Measurements from ENCODE around the gene PLCXD1.
"Not testable (repeated sequence)": the region's sequence is repeated elsewhere in the genome, so short reads cannot be mapped to it uniquely, and the experiment has no call there.

Gene PLCXD1

DNA sequence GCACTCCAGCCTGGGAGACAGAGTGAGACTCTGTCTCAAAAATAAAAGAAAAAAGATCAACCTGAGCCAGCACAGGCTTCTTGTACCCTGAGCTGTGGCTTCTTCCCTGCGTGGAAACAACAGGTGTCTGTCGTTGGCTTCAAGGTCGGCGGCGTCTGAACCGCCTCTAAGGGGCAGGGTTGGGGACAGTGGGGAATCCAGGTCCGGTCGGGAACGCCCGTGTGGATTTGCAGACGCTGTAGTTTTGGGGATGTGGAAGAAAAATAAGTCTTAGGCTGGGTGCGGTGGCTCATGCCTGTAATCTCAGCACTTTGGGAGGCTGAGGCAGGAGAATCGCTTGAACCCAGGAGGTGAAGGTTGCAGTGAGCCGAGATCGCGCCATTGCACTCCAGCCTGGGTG is 17.2 kb upstream of the PLCXD1 start:
- not testable (repeated sequence) for ATAC-seq

DNA sequence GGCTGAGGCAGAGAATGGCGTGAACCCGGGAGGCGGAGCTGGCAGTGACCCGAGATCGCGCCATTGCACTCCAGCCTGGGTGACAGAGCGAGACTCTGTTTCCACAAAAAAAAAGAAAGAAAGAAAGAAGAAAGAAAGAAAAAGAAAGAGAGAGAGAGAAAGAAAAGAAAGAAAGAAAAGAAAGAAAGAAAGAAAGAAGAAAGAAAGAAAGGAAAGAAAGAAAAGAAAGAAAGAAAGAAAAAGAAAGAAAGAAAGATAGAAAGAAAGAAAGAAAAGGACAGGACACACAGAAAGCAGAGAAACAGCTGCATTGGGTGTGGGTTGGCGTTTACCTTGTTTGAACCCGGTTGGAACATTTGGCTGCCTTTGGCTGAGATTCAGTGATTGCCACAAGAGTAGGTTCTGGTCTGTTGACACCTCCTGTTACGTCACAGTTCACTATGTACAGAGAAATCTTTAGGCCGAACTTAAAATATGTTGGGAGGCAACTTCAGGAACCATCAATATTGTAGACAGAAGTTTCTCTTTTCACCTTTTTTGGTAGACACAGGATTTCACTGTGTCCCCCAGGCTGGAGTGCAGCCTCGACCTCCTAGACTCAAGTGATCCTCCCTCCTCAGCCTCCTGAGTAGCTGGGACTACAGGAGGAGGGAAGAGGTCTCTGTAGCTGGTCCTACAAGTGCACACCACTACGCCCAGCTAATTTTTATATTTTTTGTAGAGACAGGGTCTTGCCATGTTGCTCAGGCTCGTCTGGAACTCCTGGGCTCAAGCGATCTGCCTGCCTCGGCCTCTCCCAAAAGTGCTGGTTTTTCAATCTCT is 16.3 kb upstream of the PLCXD1 start:
- no peak for ATAC-seq

GRCh38 chrX:265502-265901 is 15.7 kb upstream of the PLCXD1 start:
- ATAC-seq: no peak

- no peak for ATAC-seq
These were observed 13.4 kb upstream of the PLCXD1 start for GRCh38 chrX:267771-268261.

GRCh38 chrX:270848-271367 is 10.3 kb upstream of the PLCXD1 start:
- ATAC-seq: no peak

- ATAC-seq: no peak
These were observed 6.2 kb upstream of the PLCXD1 start for GRCh38 chrX:274904-275475.

- no peak for ATAC-seq
These were observed 5.7 kb upstream of the PLCXD1 start for GRCh38 chrX:275476-275966.

- ATAC-seq: peak; percentile 83 to 87
These were observed 5.1 kb upstream of the PLCXD1 start for GRCh38 chrX:275967-276580.

- peak; percentile 66 to 68 for ATAC-seq
These were observed 4.5 kb upstream of the PLCXD1 start for GRCh38 chrX:276581-277201.

DNA sequence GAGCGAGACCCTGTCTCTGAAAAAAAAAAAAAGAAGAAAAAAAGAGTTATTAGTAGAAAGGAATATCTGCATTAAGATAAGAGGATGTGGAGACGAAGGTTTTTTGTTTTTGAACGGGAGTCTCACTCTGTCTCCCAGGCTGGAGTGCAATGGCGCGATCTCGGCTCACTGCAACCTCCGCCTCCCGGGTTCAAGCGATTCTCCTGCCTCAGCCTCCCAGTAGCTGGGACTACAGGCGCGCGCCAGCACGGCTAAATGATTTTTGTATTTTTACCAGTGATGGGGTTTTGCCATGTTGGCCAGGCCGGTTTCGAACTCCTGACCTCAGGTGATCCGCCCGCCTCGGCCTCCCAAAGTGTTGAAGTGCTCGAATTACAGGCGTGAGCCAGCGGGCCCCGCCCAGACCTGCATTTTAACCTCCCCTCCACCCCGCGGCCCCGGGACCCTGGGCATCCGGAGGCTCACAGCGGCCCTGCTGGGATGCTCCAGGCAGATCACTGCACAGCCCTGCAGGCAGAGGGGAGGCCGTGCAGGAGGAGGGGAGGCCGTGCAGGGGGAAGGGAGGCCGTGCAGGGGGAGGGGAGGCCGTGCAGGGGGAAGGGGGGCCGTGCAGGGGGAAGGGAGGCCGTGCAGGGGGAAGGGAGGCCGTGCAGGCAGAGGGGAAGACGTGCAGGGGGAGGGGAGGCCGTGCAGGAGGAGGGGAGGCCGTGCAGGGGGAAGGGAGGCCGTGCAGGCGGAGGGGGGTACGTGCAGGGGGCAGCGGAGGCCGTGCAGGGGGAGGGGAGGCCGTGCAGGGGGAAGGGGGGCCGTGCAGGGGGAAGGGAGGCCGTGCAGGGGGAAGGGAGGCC is 1.2 kb upstream of the PLCXD1 start:
- not testable (repeated sequence) for ATAC-seq

DNA sequence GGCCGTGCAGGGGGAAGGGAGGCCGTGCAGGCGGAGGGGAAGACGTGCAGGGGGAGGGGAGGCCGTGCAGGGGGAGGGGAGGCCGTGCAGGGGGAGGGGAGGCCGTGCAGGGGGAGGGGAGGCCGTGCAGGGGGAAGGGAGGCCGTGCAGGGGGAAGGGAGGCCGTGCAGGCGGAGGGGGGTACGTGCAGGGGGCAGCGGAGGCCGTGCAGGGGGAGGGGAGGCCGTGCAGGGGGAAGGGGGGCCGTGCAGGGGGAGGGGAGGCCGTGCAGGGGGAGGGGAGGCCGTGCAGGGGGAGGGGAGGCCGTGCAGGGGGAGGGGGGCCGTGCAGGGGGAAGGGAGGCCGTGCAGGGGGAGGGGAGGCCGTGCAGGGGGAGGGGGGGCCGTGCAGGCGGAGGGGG is 459 bp upstream of the PLCXD1 start:
- ATAC-seq: not testable (repeated sequence)

DNA sequence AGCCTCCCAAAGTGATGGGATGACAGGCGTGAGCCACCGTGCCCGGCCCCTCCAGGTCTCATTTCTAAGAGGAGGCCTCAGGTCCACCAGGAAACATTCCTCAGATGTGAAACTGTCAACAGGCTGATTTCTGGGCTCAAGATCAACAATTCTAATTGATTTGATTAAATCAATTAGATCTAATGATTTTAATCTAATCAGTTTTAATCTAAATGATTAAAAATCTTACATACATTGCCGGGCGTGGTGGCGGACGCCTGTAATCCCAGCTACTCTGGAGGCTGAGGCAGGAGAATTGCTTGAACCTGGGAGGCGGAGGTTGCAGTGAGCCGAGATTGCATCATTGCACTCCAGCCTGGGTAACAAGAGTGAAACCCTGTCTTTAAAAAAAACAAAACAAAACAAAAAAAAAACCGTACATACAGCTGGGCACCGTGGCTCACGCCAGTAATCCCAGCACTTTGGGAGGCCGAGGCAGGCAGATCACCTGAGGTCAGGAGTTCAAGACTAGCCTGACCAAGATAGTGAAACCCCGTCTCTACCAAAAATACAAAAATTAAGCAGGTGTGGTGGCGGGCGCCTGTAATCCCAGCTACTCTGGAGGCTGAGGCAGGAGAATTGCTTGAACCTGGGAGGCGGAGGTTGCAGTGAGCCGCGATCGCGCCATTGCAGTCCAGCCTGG is 960 bp downstream of the PLCXD1 start:
- not testable (repeated sequence) for ATAC-seq

DNA sequence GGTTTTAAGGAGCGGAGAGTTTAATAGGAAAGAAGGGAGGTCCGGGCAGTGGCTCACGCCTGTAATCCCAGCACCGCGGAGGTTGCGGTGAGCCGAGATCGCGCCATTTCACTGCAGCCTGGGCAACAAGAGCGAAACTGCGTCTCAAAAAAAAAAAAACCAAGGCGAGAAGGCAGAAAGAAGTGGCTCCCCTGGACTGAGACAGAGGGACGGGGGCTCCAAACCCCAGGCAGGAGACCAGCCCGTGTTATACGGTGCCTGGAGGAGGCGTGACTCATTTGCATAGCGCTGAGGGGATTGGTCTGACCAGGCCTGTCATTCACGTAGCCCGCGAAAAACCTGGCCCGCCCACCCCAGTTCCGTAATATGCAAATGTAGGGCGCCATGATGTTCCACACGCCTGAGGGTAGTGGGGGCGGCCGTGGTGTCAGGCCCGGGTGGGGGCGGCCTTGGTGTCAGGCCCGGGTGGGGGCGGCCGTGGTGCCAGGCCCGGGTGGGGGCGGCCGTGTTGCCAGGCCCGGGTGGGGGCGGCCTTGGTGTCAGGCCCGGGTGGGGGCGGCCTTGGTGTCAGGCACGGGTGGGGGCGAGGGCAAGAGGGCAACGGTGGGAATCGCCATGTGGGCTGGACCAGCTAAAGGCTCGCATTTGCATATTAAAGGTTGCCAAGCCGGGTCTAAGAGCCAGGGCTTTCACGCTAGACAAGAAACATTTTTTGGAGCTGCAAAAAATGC is 2.1 kb downstream of the PLCXD1 start:
- peak; percentile 100 for ATAC-seq

DNA sequence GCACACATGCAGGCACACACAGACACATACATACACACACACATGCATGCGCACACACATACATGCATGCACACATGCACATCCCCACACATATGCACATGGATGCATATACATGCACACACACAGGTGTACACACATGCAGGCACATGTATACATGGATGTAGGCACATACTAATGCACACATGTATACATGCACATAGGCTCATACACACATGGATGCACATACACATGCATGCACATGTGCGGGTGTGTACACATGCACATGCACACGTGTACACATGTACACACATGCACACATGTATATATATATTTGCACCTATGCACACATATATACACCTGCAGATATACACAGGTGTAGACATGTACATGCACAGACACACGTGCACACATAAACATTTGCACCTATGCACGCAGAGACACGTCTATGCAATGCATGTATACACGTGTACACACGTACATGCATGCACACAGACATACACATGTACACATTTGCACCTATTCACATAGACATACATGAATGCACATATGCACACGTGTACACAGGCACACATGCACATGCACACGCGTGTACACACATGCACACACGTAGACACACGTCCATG is 4.0 kb downstream of the PLCXD1 start:
- no peak for ATAC-seq

DNA sequence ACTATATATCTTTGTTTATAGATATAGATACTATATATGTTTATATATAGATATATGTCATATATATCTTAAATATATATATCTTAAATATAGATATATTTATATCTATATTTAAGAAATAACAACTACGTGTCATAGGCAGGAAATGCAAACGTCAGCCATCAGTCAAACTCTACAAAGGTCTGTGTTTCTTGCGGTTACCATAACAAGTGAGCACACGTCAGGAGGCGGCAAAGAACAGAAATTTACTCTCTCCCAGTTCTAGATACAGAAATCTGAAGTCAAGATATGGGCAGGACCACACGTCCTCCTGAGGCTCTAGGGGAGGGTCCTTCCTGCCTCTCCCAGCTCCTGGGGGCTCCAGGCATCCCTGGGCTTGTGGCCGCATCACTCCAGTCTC is 6.5 kb downstream of the PLCXD1 start:
- ATAC-seq: no peak

- ATAC-seq: no peak
These were observed 7.4 kb downstream of the PLCXD1 start for GRCh38 chrX:288561-288991.

DNA sequence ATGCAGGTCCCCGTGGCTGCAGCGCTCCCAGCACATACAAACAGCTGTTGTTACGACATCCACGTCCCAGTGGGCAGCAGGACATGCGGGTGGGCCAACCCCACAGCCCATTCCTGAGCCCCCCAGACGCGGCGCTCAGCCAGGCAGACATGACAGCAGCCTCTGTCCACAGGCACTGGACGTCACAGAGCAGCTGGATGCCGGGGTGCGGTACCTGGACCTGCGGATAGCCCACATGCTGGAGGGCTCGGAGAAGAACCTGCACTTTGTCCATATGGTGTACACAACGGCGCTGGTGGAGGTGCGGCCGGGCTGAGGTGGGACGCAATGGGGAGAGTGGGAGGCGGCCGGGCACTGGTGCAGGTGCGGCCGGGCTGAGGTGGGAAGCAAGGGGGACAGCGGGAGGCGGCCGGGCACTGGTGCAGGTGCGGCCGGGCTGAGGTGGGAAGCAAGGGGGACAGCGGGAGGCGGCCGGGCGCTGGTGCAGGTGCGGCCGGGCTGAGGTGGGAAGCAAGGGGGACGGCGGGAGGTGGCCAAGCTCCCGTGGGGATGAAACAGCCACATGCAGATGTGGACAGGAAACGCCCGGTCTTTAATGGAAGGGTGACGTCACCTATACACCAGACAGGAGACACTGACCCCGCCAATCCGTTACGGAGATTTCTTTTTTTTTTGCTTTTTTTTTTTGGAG is 9.4 kb downstream of the PLCXD1 start:
- no peak for ATAC-seq

DNA sequence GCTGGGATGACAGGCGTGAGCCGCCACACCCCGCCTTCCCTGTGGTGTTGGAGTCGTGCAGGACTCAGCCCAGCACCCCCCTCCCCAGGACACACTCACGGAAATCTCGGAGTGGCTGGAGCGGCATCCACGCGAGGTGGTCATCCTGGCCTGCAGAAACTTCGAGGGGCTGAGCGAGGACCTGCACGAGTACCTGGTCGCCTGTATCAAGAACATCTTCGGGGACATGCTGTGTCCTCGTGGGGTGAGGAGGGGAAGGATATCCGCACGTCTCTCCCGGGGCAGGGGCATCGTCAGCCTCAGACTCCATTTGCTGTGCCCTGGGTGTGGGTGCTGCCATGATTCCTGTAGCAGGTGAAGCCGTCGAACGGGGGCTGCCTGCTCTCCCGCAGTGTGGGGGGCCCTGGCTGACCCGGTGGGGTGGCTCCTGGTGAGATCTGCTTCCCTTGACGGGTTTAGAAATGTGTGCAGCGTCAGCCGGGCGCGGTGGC is 10.3 kb downstream of the PLCXD1 start:
- ATAC-seq: no peak

Data from activated CD4-positive, CD25-positive, alpha-beta regulatory T cell treated with anti-CD3 and anti-CD28 coated beads, Interleukin-2, amount 50 U/mL, for 24 hours (primary cell).